Measurements from ENCODE around the gene C1orf167. TPM values are rescaled to one million over a fixed set of nuclear protein-coding genes. Genes with fewer than 3 reads are reported as not detected.

C1orf167 gene
- total and polyA plus RNA-seq, 2 experiments from 2014 or later, result 1.7 to 2.2 TPM

DNA sequence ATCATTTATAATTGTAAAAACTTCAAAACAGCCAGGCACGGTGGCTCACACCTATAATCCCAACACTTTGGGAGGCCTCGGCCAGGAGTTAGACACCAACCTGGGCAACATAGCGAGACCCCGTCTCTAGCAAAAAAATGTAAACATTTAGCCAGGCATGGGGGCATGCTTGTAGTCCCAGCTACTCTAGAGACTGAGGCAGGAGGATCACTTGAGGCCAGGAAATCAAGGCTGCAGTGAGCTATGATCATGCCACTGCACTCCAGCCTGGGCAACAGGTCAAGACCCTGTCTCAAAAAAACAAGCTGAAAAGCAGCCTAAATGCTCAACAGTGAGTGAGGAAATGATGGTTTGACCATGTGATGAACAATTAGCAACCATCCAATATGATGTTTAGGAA is 7.3 kb downstream of the C1orf167 start (continued):
- TF ChIP-seq, protein P1, sequence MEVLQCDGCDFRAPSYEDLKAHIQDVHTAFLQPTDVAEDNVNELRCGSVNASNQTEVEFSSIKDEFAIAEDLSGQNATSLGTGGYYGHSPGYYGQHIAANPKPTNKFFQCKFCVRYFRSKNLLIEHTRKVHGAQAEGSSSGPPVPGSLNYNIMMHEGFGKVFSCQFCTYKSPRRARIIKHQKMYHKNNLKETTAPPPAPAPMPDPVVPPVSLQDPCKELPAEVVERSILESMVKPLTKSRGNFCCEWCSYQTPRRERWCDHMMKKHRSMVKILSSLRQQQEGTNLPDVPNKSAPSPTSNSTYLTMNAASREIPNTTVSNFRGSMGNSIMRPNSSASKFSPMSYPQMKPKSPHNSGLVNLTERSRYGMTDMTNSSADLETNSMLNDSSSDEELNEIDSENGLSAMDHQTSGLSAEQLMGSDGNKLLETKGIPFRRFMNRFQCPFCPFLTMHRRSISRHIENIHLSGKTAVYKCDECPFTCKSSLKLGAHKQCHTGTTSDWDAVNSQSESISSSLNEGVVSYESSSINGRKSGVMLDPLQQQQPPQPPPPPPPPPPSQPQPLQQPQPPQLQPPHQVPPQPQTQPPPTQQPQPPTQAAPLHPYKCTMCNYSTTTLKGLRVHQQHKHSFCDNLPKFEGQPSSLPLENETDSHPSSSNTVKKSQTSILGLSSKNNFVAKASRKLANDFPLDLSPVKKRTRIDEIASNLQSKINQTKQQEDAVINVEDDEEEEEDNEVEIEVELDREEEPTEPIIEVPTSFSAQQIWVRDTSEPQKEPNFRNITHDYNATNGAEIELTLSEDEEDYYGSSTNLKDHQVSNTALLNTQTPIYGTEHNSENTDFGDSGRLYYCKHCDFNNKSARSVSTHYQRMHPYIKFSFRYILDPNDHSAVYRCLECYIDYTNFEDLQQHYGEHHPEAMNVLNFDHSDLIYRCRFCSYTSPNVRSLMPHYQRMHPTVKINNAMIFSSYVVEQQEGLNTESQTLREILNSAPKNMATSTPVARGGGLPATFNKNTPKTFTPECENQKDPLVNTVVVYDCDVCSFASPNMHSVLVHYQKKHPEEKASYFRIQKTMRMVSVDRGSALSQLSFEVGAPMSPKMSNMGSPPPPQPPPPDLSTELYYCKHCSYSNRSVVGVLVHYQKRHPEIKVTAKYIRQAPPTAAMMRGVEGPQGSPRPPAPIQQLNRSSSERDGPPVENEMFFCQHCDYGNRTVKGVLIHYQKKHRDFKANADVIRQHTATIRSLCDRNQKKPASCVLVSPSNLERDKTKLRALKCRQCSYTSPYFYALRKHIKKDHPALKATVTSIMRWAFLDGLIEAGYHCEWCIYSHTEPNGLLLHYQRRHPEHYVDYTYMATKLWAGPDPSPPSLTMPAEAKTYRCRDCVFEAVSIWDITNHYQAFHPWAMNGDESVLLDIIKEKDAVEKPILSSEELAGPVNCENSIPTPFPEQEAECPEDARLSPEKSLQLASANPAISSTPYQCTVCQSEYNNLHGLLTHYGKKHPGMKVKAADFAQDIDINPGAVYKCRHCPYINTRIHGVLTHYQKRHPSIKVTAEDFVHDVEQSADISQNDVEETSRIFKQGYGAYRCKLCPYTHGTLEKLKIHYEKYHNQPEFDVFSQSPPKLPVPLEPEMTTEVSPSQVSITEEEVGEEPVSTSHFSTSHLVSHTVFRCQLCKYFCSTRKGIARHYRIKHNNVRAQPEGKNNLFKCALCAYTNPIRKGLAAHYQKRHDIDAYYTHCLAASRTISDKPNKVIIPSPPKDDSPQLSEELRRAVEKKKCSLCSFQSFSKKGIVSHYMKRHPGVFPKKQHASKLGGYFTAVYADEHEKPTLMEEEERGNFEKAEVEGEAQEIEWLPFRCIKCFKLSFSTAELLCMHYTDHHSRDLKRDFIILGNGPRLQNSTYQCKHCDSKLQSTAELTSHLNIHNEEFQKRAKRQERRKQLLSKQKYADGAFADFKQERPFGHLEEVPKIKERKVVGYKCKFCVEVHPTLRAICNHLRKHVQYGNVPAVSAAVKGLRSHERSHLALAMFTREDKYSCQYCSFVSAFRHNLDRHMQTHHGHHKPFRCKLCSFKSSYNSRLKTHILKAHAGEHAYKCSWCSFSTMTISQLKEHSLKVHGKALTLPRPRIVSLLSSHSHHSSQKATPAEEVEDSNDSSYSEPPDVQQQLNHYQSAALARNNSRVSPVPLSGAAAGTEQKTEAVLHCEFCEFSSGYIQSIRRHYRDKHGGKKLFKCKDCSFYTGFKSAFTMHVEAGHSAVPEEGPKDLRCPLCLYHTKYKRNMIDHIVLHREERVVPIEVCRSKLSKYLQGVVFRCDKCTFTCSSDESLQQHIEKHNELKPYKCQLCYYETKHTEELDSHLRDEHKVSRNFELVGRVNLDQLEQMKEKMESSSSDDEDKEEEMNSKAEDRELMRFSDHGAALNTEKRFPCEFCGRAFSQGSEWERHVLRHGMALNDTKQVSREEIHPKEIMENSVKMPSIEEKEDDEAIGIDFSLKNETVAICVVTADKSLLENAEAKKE (CRISPR knock-in tag; IDR thresholded peaks at IDR 0.05), result no peak
- TF ChIP-seq ETS1 (IDR thresholded peaks at IDR 0.05) (no peak), CREB1 (CRISPR knock-in tag; IDR thresholded peaks at IDR 0.05; ENCODE audit: low read depth) (no peak), POLR2AphosphoS5 (IDR thresholded peaks at IDR 0.05; ENCODE audit: low read depth) (no peak), STAT1 (IDR thresholded peaks at IDR 0.05; ENCODE audit: unreplicated experiment) (no peak), EZH2 (IDR thresholded peaks at IDR 0.05; ENCODE audit: low read depth, unreplicated experiment) (no peak), JUNB (IDR thresholded peaks at IDR 0.05; ENCODE audit: unreplicated experiment) (no peak), ZNF331 (CRISPR knock-in tag; IDR thresholded peaks at IDR 0.05; ENCODE audit: low read depth) (no peak), EZH2phosphoT487 (IDR thresholded peaks at IDR 0.05; ENCODE audit: unreplicated experiment) (no peak)

DNA sequence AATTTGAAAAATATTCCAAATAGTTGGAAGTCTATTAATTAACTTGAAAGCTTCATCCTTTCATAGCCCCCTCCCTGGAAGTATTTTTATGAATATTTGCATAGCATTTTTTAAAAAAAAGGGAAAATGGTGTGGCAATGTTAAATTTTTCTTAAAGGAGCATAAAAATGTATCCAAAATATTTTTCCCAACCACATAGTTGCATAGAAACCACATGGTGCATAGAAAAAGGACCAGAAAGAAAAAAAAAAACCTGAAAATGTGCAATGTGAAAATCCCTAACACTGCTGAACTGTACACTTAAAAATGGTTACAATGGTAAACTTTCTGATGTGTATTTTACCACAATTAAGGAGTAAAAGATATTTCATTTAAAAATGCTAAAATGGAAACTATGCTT is 8.0 kb downstream of the C1orf167 start:
- Histone ChIP-seq H3K4me1 (ENCODE audit: insufficient read depth) (no peaks in the 10 kb centered on the region), H3K27me3 (ENCODE audit: insufficient read depth) (no peaks in the 10 kb centered on the region), H4K20me1 (replicated peaks; ENCODE audit: insufficient read depth) (no peaks in the 10 kb centered on the region), H3K9me2 (ENCODE audit: insufficient read depth) (no peaks in the 10 kb centered on the region), H3K79me2 (replicated peaks; ENCODE audit: insufficient read depth) (no peaks in the 10 kb centered on the region), H3K4me2 (no peak overlapping the region), H3F3A (replicated peaks; ENCODE audit: low read depth) (no peaks in the 10 kb centered on the region; the same call in 1 of the 2 replicates), H3K27ac (ENCODE audit: low read depth) (no peak overlapping the region), H3K4me3 (no peak overlapping the region), H3K36me3 (ENCODE audit: insufficient read depth) (no peaks in the 10 kb centered on the region), H2AFZ (no peak overlapping the region)
- DNase-seq (ENCODE audit: low spot score) (no peak), ATAC-seq (no peak)
- Mint-ChIP-seq H3K36me3 (ENCODE audit: low read depth) (no peaks in the 10 kb centered on the region), H3K27ac (no peak overlapping the region), H3K27me3 (ENCODE audit: insufficient read depth, low read depth, poor library complexity) (peaks cover 15% of the 10 kb centered on the region), H3K4me3 (no peak overlapping the region), H3K4me1 (peaks cover 3% of the 10 kb centered on the region; the same call in 1 of the 3 replicates), H3K9me3 (no peaks in the 10 kb centered on the region)
- TF ChIP-seq ETS1 (IDR thresholded peaks at IDR 0.05), result no peak
- no peak for TF ChIP-seq CREB1 (CRISPR knock-in tag; IDR thresholded peaks at IDR 0.05; ENCODE audit: low read depth)
- TF ChIP-seq EZH2phosphoT487 (IDR thresholded peaks at IDR 0.05; ENCODE audit: unreplicated experiment), result no peak
- TF ChIP-seq ZNF114 (CRISPR knock-in tag; IDR thresholded peaks at IDR 0.05), result no peak
- no peak for TF ChIP-seq EZH2 (IDR thresholded peaks at IDR 0.05; ENCODE audit: low read depth, unreplicated experiment)
- no peak for TF ChIP-seq JUNB (IDR thresholded peaks at IDR 0.05; ENCODE audit: unreplicated experiment)
- TF ChIP-seq NANOG (IDR thresholded peaks at IDR 0.05; ENCODE audit: borderline replicate concordance), result no peak
- no peak for TF ChIP-seq STAT1 (IDR thresholded peaks at IDR 0.05; ENCODE audit: unreplicated experiment)
